ENCODE results near the gene PRKAG1.
A peak's percentile ranks its signal among the peaks of the same experiment; 100 is the strongest.
"Not testable (repeated sequence)": the region's sequence is repeated elsewhere in the genome, so short reads cannot be mapped to it uniquely, and the experiment has no call there.

The PRKAG1 gene

GRCh38 chr12:49018261-49019119 lies at the start of gene PRKAG1:
Gene PRKAG1, minus strand, starts transcription at chr12:49018776. Its CDS starts 36 bp downstream, at chr12:49018740.
- TF ChIP-seq CTCF (IDR thresholded peaks at IDR 0.05; ENCODE audit: insufficient read depth, low read length, missing control alignments), result peak; percentile 76
- POLR2A ChIA-PET, result interaction anchor here (0.6 to 1.0 kb wide), 4 partner anchors 13 to 20 kb away, joined by 3 to 4 read pairs (median 3); no protein-coding TSS in a partner anchor
- peak within 1 kb of the TSS; percentile 98 for H3K4me3 ChIP-seq (ENCODE audit: low read depth, low read length)
- peak; percentile 77 for DNase-seq (ENCODE audit: low read depth, low spot score)
- CTCF ChIA-PET, result interaction anchor here (0.8 to 15.6 kb wide), 16 partner anchors 9 to 102 kb away, joined by 3 to 303 read pairs (median 4); partner anchors contain the start of gene DDN

- ChIA-PET POLR2A (interaction anchor here (0.6 kb wide), 1 partner anchor 12 kb away, joined by 3 read pairs; no protein-coding TSS in a partner anchor), CTCF (interaction anchor here (0.9 to 20.8 kb wide), 15 partner anchors 8 to 198 kb away, joined by 3 to 372 read pairs (median 41); partner anchors contain the start of genes DHH, LMBR1L and TUBA1B)
- H3K4me3 ChIP-seq (ENCODE audit: low read depth, low read length), result no peak overlapping the region
- no peak for TF ChIP-seq CTCF (IDR thresholded peaks at IDR 0.05; ENCODE audit: insufficient read depth, low read length, missing control alignments)
- DNase-seq (ENCODE audit: low read depth, low spot score), result no peak
These were observed 47.5 kb upstream of the PRKAG1 start for GRCh38 chr12:49066120-49066519.

GRCh38 chr12:49064767-49065152 lies 46.2 kb upstream of the PRKAG1 start:
- H3K4me3 ChIP-seq (ENCODE audit: low read depth, low read length), result no peak overlapping the region
- POLR2A ChIA-PET, result interaction anchor here (2.0 kb wide), 1 partner anchor 66 kb away, joined by 11 read pairs; the partner anchor contains the start of gene TUBA1B
- no peak for DNase-seq (ENCODE audit: low read depth, low spot score)
- CTCF ChIA-PET, result interaction anchor here (0.7 to 20.8 kb wide), 37 partner anchors 9 to 450 kb away, joined by 3 to 372 read pairs (median 7); partner anchors contain the start of genes DHH, LMBR1L, PRPH and TUBA1B
- no peak for TF ChIP-seq CTCF (IDR thresholded peaks at IDR 0.05; ENCODE audit: insufficient read depth, low read length, missing control alignments)

GRCh38 chr12:49061916-49062315 lies 43.3 kb upstream of the PRKAG1 start:
- H3K4me3 ChIP-seq (ENCODE audit: low read depth, low read length); DNase-seq (ENCODE audit: low read depth, low spot score): not testable (repeated sequence)
- CTCF ChIA-PET, result interaction anchor here (0.6 to 20.8 kb wide), 11 partner anchors 12 to 173 kb away, joined by 3 to 372 read pairs (median 41); partner anchors contain the start of genes DHH and TUBA1B
- POLR2A ChIA-PET, result interaction anchor here (0.7 kb wide), 1 partner anchor 69 kb away, joined by 3 read pairs; the partner anchor contains the start of gene TUBA1B

- ChIA-PET CTCF (interaction anchor here (0.6 to 20.8 kb wide), 6 partner anchors 8 to 70 kb away, joined by 3 to 372 read pairs (median 24); partner anchors contain the start of genes DHH, RHEBL1 and TUBA1B), POLR2A (interaction anchor here (0.7 kb wide), 1 partner anchor 70 kb away, joined by 3 read pairs; the partner anchor contains the start of gene TUBA1B)
- no peak for TF ChIP-seq CTCF (IDR thresholded peaks at IDR 0.05; ENCODE audit: insufficient read depth, low read length, missing control alignments)
- no peak for DNase-seq (ENCODE audit: low read depth, low spot score)
- H3K4me3 ChIP-seq (ENCODE audit: low read depth, low read length), result peak overlapping the region; percentile 84
These were observed 42.6 kb upstream of the PRKAG1 start for GRCh38 chr12:49061157-49061650.

GRCh38 chr12:49060237-49061156 lies 41.9 kb upstream of the PRKAG1 start, which contains the start of gene KMT2D:
Gene KMT2D, minus strand, starts transcription at chr12:49060794. Its CDS starts 5,470 bp downstream, at chr12:49055324.
- ChIA-PET POLR2A (no interaction called here), CTCF (interaction anchor here (0.7 to 2.1 kb wide), 4 partner anchors 9 to 34 kb away, joined by 3 to 8 read pairs (median 5); partner anchors contain the start of genes DHH and RHEBL1)

More at GRCh38 chr12:49060237-49061156, 41.9 kb upstream of the PRKAG1 start, which contains the start of gene KMT2D:
- peak; percentile 21 for TF ChIP-seq CTCF (IDR thresholded peaks at IDR 0.05; ENCODE audit: insufficient read depth, low read length, missing control alignments)
- peak within 1 kb of the TSS; percentile 84 for H3K4me3 ChIP-seq (ENCODE audit: low read depth, low read length)
- DNase-seq (ENCODE audit: low read depth, low spot score), result peak; percentile 78

Measured in AG04449 (cell line).